HG02588 (cell line): Measurements from ENCODE around the gene AOPEP.

Source experiments
- ATAC-seq: cut with Tn5 transposase; IDR thresholded peaks from one replicate; pipeline ENCODE4 v1.9.1; 2021; ENCODE audit warnings: mild to moderate bottlenecking, moderate library complexity; ENCODE audit not compliant: unreplicated experiment

The AOPEP gene

GRCh38 chr9:95025213-95026147 is 299.0 kb downstream of the AOPEP start:
- ATAC-seq: no peak

GRCh38 chr9:95026148-95026524 is 299.6 kb downstream of the AOPEP start:
- ATAC-seq: no peak

- no peak for ATAC-seq
Observed at GRCh38 chr9:95027914-95028852, 301.7 kb downstream of the AOPEP start.

- ATAC-seq: no peak
Observed at GRCh38 chr9:95028853-95029219, 302.3 kb downstream of the AOPEP start.

- no peak for ATAC-seq
Observed at GRCh38 chr9:95029288-95029687, 302.8 kb downstream of the AOPEP start.

GRCh38 chr9:95029720-95030119 is 303.2 kb downstream of the AOPEP start:
- ATAC-seq: no peak

- no peak for ATAC-seq
Observed at GRCh38 chr9:95030344-95030743, 303.8 kb downstream of the AOPEP start.

GRCh38 chr9:95030920-95031642 is 304.6 kb downstream of the AOPEP start:
- no peak for ATAC-seq

- ATAC-seq: no peak
Observed at GRCh38 chr9:95031711-95032461, 305.4 kb downstream of the AOPEP start.

- no peak for ATAC-seq
Observed at GRCh38 chr9:95032580-95033341, 306.3 kb downstream of the AOPEP start.

GRCh38 chr9:95035846-95036245 is 309.3 kb downstream of the AOPEP start:
- no peak for ATAC-seq

- ATAC-seq: no peak
Observed at GRCh38 chr9:95036676-95037075, 310.2 kb downstream of the AOPEP start.

GRCh38 chr9:95037789-95038521 is 311.5 kb downstream of the AOPEP start:
- ATAC-seq: no peak

- ATAC-seq: no peak
Observed at GRCh38 chr9:95038666-95039065, 312.2 kb downstream of the AOPEP start.

GRCh38 chr9:95040106-95040505 is 313.6 kb downstream of the AOPEP start:
- ATAC-seq: no peak

- no peak for ATAC-seq
Observed at GRCh38 chr9:95043826-95044225, 317.3 kb downstream of the AOPEP start.

GRCh38 chr9:95044731-95045508 is 318.4 kb downstream of the AOPEP start:
- no peak for ATAC-seq

GRCh38 chr9:95045751-95046150 is 319.3 kb downstream of the AOPEP start:
- no peak for ATAC-seq
